IMR-90 (cell line): Measurements from ENCODE around the gene POLR2L. TPM values are rescaled to one million over a fixed set of nuclear protein-coding genes. Genes with fewer than 3 reads are reported as not detected.

Experiments
- ATAC-seq: fragments of 200-7000 bp; cut with Tn5 transposase; 2 replicates; pipeline ENCODE4 v1.9.1; 2020; ENCODE audit warnings: low read depth, mild to moderate bottlenecking, moderate library complexity
- BruUV-seq: library from RNA; stranded (reverse); fragments of 400-500 nt; replicated peaks from 2 replicates; lab custom pipeline; 2021; lab: Mats Ljungman, UMichigan
- CTCF ChIA-PET: fragments of 300-600 bp; formaldehyde crosslinking; extraction: SDS; loops from one replicate; lab custom pipeline; 2021; ENCODE audit warnings: antibody characterized with exemption; lab: Yijun Ruan, JAX
- POLR2A ChIA-PET: fragments of 300-600 bp; sonication (Branson Sonifier 250); formaldehyde crosslinking; loops from one replicate; lab custom pipeline; 2022; ENCODE audit warnings: antibody characterized with exemption; ENCODE audit not compliant: unreplicated experiment; lab: Charles Lee
- DNase-seq: peaks from one replicate; pipeline ENCODE4 v3.0.0; 2013
- H2AFZ ChIP-seq: replicated peaks from 2 replicates; pipeline ENCODE3; 2013; ENCODE audit warnings: low read length, mild to moderate bottlenecking; ENCODE audit not compliant: poor library complexity
- H2AK5ac ChIP-seq: 2 replicates; pipeline ENCODE4 v1.6.1; 2013; ENCODE audit warnings: low read depth, low read length, inconsistent platforms
- H2AK9ac ChIP-seq: replicated peaks from 2 replicates; pipeline ENCODE3; 2013; ENCODE audit warnings: mild to moderate bottlenecking, low read depth, low read length, moderate library complexity; ENCODE audit not compliant: poor library complexity
- H2BK120ac ChIP-seq: 2 replicates; pipeline ENCODE4 v1.6.1; 2013; ENCODE audit warnings: low read depth, low read length, inconsistent platforms
- H2BK15ac ChIP-seq: 3 replicates; pipeline ENCODE4 v1.6.1; 2013; ENCODE audit warnings: low read depth, low read length, inconsistent platforms
- H2BK20ac ChIP-seq: 2 replicates; pipeline ENCODE4 v1.6.1; 2013; ENCODE audit warnings: low read depth, mild to moderate bottlenecking, inconsistent platforms, low read length, moderate library complexity
- H2BK5ac ChIP-seq: 2 replicates; pipeline ENCODE4 v1.6.1; 2013; ENCODE audit warnings: mild to moderate bottlenecking, low read depth, low read length, inconsistent platforms; ENCODE audit not compliant: poor library complexity, severe bottlenecking
- H3K14ac ChIP-seq: replicated peaks from 2 replicates; pipeline ENCODE4 v1.6.1; 2013; ENCODE audit warnings: low read depth, low read length, inconsistent platforms
- H3K18ac ChIP-seq: 2 replicates; pipeline ENCODE4 v1.6.1; 2013; ENCODE audit warnings: low read depth, low read length, control low read depth
- H3K23ac ChIP-seq: 2 replicates; pipeline ENCODE4 v1.6.1; 2013; ENCODE audit warnings: low read depth, low read length, inconsistent platforms
- H3K27ac ChIP-seq: 2 replicates; pipeline ENCODE4 v1.5.1; 2013; ENCODE audit warnings: mild to moderate bottlenecking, control low read depth, low read length; ENCODE audit not compliant: insufficient read depth
- H3K27me3 ChIP-seq: 2 replicates; pipeline ENCODE4 v1.6.1; 2013; ENCODE audit warnings: low read length; ENCODE audit not compliant: control insufficient read depth, insufficient read depth
- H3K36me3 ChIP-seq: 2 replicates; pipeline ENCODE4 v1.6.1; 2013; ENCODE audit warnings: low read length, mixed read lengths; ENCODE audit not compliant: control insufficient read depth, insufficient read depth
- H3K4ac ChIP-seq: 2 replicates; pipeline ENCODE4 v1.6.1; 2013; ENCODE audit warnings: low read depth, low read length, inconsistent platforms
- H3K4me1 ChIP-seq: 2 replicates; pipeline ENCODE4 v1.6.1; 2013; ENCODE audit warnings: low read length, mixed read lengths; ENCODE audit not compliant: control insufficient read depth, insufficient read depth
- H3K4me2 ChIP-seq: 2 replicates; pipeline ENCODE4 v1.6.1; 2013; ENCODE audit warnings: low read depth, mild to moderate bottlenecking, control low read depth, low read length, moderate library complexity
- H3K4me3 ChIP-seq: 2 replicates; pipeline ENCODE4 v1.5.1; 2013; ENCODE audit warnings: low read depth, mild to moderate bottlenecking, control low read depth, low read length, moderate library complexity; ENCODE audit not compliant: insufficient read depth
- H3K56ac ChIP-seq: 2 replicates; pipeline ENCODE4 v1.6.1; 2013; ENCODE audit warnings: low read length, inconsistent platforms; ENCODE audit not compliant: insufficient read depth; ENCODE audit errors: extremely low read depth
- H3K79me1 ChIP-seq, 2 experiments: 2 replicates each; pipeline ENCODE4 v1.6.1; 2013; ENCODE audit warnings: low read length in 2 of 2, inconsistent platforms in 1 of 2, low read depth in 1 of 2
- H3K9ac ChIP-seq: 2 replicates; pipeline ENCODE4 v1.6.1; 2013; ENCODE audit warnings: low read depth, low read length, control low read depth
- H3K9me1 ChIP-seq: 2 replicates; pipeline ENCODE4 v1.6.1; 2013; ENCODE audit warnings: low read length, inconsistent platforms; ENCODE audit not compliant: insufficient read depth
- H3K9me3 ChIP-seq: 2 replicates; pipeline ENCODE4 v1.6.1; 2013; ENCODE audit warnings: low read length; ENCODE audit not compliant: control insufficient read depth, insufficient read depth
- H4K20me1 ChIP-seq: 2 replicates; pipeline ENCODE4 v1.6.1; 2013; ENCODE audit warnings: low read length, inconsistent platforms; ENCODE audit not compliant: insufficient read depth
- H4K5ac ChIP-seq: 2 replicates; pipeline ENCODE4 v1.6.1; 2013; ENCODE audit warnings: mild to moderate bottlenecking, low read depth, low read length, control low read depth
- H4K8ac ChIP-seq, 2 experiments: 2 replicates each; pipeline ENCODE4 v1.6.1; 2013; ENCODE audit warnings: low read depth in 2 of 2, low read length in 2 of 2, control low read depth in 1 of 2, inconsistent platforms in 1 of 2
- H4K91ac ChIP-seq: 2 replicates; pipeline ENCODE4 v1.6.1; 2013; ENCODE audit warnings: low read depth, low read length, inconsistent platforms; ENCODE audit not compliant: insufficient read depth
- BHLHE40 ChIP-seq: fragments of 150-350 bp; IDR thresholded peaks from 2 replicates; pipeline ENCODE4 v1.6.1; 2016; ENCODE audit warnings: mild to moderate bottlenecking, low read depth, low read length
- CHD1 ChIP-seq: IDR thresholded peaks from 2 replicates; pipeline ENCODE4 v1.6.1; 2012; ENCODE audit warnings: low read depth, low read length, improper control_type of control experiment
- FOS ChIP-seq: fragments of 150-350 bp; IDR thresholded peaks from 2 replicates; pipeline ENCODE4 v1.6.1; 2016; ENCODE audit warnings: low read depth, low read length
- WGBS, 2 experiments: methylation state at CpG; one replicate each; pipeline versions ENCODE4 v1.1.5 to v1.1.7; 2013; ENCODE audit warnings: missing lambda C conversion rate in 2 of 2; ENCODE audit not compliant: insufficient read length in 1 of 2; ENCODE audit errors: extremely low coverage in 2 of 2; 5-methylcytosine and 5-hydroxymethylcytosine counted together
- dilution Hi-C: fragments of 300-500 bp; cut with HindIII; formaldehyde crosslinking; loops from one replicate; pipeline ENCODE4 v1.14.3; 2018; ENCODE audit warnings: low sequenced_read_pairs; ENCODE audit not compliant: unreplicated experiment
- in situ Hi-C: fragments of 300-500 bp; cut with MboI; formaldehyde crosslinking; loops from 3 replicates; pipeline ENCODE4 v1.14.3; 2019; ENCODE audit warnings: low sequenced_read_pairs, inconsistent platforms, mixed read lengths
- intact Hi-C: fragments of 100-400 bp; cut with micrococcal nuclease; formaldehyde crosslinking; loops from 2 replicates; pipeline ENCODE4 v1.10.0; 2022
- polyA plus RNA-seq, 3 experiments: library from polyadenylated mRNA; depleted of rRNA; stranded (reverse); fragments of >200 nt; gene quantifications; 2 replicates each; pipeline ENCODE4 v1.2.3, GENCODE V29; 2012; ENCODE audit warnings: low replicate concordance in 1 of 3
- total RNA-seq: library from RNA; depleted of rRNA; stranded (reverse); fragments of >200 nt; gene quantifications from 2 replicates; pipeline ENCODE4 v1.2.3, GENCODE V29; 2012

Gene POLR2L
- total and polyA plus RNA-seq, 2 of the 4 experiments (the other 2 are of a cell fraction), result 44.4 to 416 TPM

- H3K9me1 ChIP-seq, result peaks cover 24% of the 10 kb centered on the region
- CTCF ChIA-PET, result no interaction called here
- POLR2A ChIA-PET, result interaction anchor here (1.8 kb wide), 1 partner anchor 19 kb away, joined by 5 read pairs; the partner anchor contains the start of gene PNPLA2
- H3K9ac ChIP-seq, result no peak overlapping the region
- intact Hi-C loops (no loop called here), dilution Hi-C loops (no loop called here), in situ Hi-C loops (no loop called here)
- no peak overlapping the region for H3K56ac ChIP-seq
- H3K79me1 ChIP-seq, result peaks cover 19 to 73% of the 10 kb centered on the region in 2 experiments; a peak in 3 of 4 replicates
- H3K4me2 ChIP-seq, result no peak overlapping the region
- no peak for TF ChIP-seq BHLHE40
- no peak for TF ChIP-seq CHD1
- no peak for TF ChIP-seq FOS
- H3K4ac ChIP-seq, result no peak overlapping the region
- peaks cover 87% of the 10 kb centered on the region for H4K20me1 ChIP-seq
- peaks cover 24% of the 10 kb centered on the region for H3K4me1 ChIP-seq
- H3K18ac ChIP-seq, result no peak overlapping the region
- no peak for ATAC-seq
- no peaks in the 10 kb centered on the region for H3K27me3 ChIP-seq
- no peaks in the 10 kb centered on the region for H3K9me3 ChIP-seq
- no peak overlapping the region for H3K4me3 ChIP-seq
- no peak overlapping the region for H2AK5ac ChIP-seq
- H3K36me3 ChIP-seq, result peaks cover 52% of the 10 kb centered on the region
- H2BK15ac ChIP-seq, result no peak overlapping the region
- no peak overlapping the region for H2BK120ac ChIP-seq
- H3K14ac ChIP-seq, result no peak overlapping the region
- WGBS, 2 experiments, result 82% methylated on average over 8 of the region's 8 CpGs; no CpG with 5 or more reads in 1 of the 2 experiments
- no peak overlapping the region for H3K27ac ChIP-seq
- no peak overlapping the region for H4K5ac ChIP-seq
- no peak overlapping the region for H2BK20ac ChIP-seq
- H2AK9ac ChIP-seq, result no peak overlapping the region
- no peak for DNase-seq
- H2AFZ ChIP-seq, result no peak overlapping the region
- H4K91ac ChIP-seq, result no peak overlapping the region
- H2BK5ac ChIP-seq, result no peak overlapping the region
- BruUV-seq, result TSS peak; percentile 90
- no peak overlapping the region for H4K8ac ChIP-seq
- H3K23ac ChIP-seq, result no peak overlapping the region
Observed at GRCh38 chr11:837990-838307, 4.4 kb downstream of the POLR2L start.
